Panc1 (cell line): ENCODE measurements around the gene FAM237B. TPM values are rescaled to one million over a fixed set of nuclear protein-coding genes. Genes with fewer than 3 reads are reported as not detected.

Experiments
- ATAC-seq: fragments of 200-7000 bp; cut with Tn5 transposase; 2 replicates; pipeline ENCODE4 v1.9.1; 2020; ENCODE audit warnings: mild to moderate bottlenecking, moderate library complexity
- BruUV-seq: library from RNA; stranded (reverse); fragments of 400-500 nt; replicated peaks from 2 replicates; lab custom pipeline; 2021; lab: Mats Ljungman, UMichigan
- CTCF ChIA-PET: fragments of 300-600 bp; sonication (Branson Sonifier 250); formaldehyde crosslinking; loops from one replicate; lab custom pipeline; 2022; ENCODE audit warnings: antibody characterized with exemption; lab: Charles Lee
- POLR2A ChIA-PET: fragments of 300-600 bp; sonication (Branson Sonifier 250); formaldehyde crosslinking; loops from one replicate; lab custom pipeline; 2022; ENCODE audit warnings: antibody characterized with exemption; lab: Charles Lee
- DNase-seq: peaks from one replicate; pipeline ENCODE4 v3.0.0-alpha.2; 2010; ENCODE audit warnings: low read depth, low spot score
- H3K27ac ChIP-seq: 2 replicates; pipeline ENCODE4 v1.5.1; 2011; ENCODE audit warnings: mild to moderate bottlenecking, low read length, inconsistent platforms
- H3K27me3 ChIP-seq: fragments of 200-500 bp; sonication (Bioruptor generic); 2 replicates; pipeline ENCODE4 v1.6.0; 2014; ENCODE audit warnings: low read length, inconsistent platforms; ENCODE audit not compliant: control insufficient read depth, insufficient read depth
- H3K36me3 ChIP-seq: fragments of 200-500 bp; sonication (Bioruptor generic); 2 replicates; pipeline ENCODE4 v1.5.1; 2014; ENCODE audit warnings: inconsistent platforms, mild to moderate bottlenecking, low read length, moderate library complexity; ENCODE audit not compliant: control insufficient read depth, insufficient read depth
- H3K4me1 ChIP-seq: 2 replicates; pipeline ENCODE4 v1.5.1; 2011; ENCODE audit warnings: inconsistent platforms, mild to moderate bottlenecking, low read length, moderate library complexity; ENCODE audit not compliant: control insufficient read depth, insufficient read depth
- H3K4me3 ChIP-seq, 2 experiments: 2 replicates each; pipeline ENCODE4 v1.5.1; 2011 to 2012; ENCODE audit warnings: low read depth in 2 of 2, low read length in 2 of 2, mild to moderate bottlenecking in 2 of 2, inconsistent platforms in 1 of 2, moderate library complexity in 1 of 2
- H3K9me3 ChIP-seq: fragments of 200-500 bp; sonication (Bioruptor generic); 2 replicates; pipeline ENCODE4 v1.5.1; 2014; ENCODE audit warnings: low read depth, mild to moderate bottlenecking, inconsistent platforms, low read length, moderate library complexity; ENCODE audit not compliant: control insufficient read depth, insufficient read depth
- POLR2AphosphoS5 ChIP-seq: IDR thresholded peaks from 2 replicates; pipeline ENCODE4 v1.6.1; 2012; ENCODE audit warnings: mild to moderate bottlenecking, low read depth, low read length, moderate library complexity
- REST ChIP-seq, 2 experiments: IDR thresholded peaks; 2 replicates each; pipeline ENCODE4 v1.6.1; 2011 to 2012; ENCODE audit warnings: low read depth in 2 of 2, control low read depth in 1 of 2, low read length in 1 of 2, mild to moderate bottlenecking in 1 of 2, moderate library complexity in 1 of 2; ENCODE audit not compliant: insufficient read depth in 1 of 2
- SIN3A ChIP-seq: IDR thresholded peaks from 2 replicates; pipeline ENCODE4 v1.6.1; 2012; ENCODE audit warnings: low read depth, mild to moderate bottlenecking, low read length, moderate library complexity, borderline replicate concordance; ENCODE audit not compliant: insufficient read depth
- TCF7L2 ChIP-seq: IDR thresholded peaks from 2 replicates; pipeline ENCODE4 v1.6.1; 2011; ENCODE audit warnings: mild to moderate bottlenecking, low read depth, low read length, inconsistent platforms
- in situ Hi-C: cut with HindIII; loops from 2 replicates; pipeline ENCODE4 v1.10.0; 2016; ENCODE audit warnings: low sequenced_read_pairs, low pct_unique_long_range_greater_than_20kb
- intact Hi-C: fragments of 100-400 bp; cut with micrococcal nuclease; formaldehyde crosslinking; loops from one replicate; pipeline ENCODE4 v1.10.0; 2022; ENCODE audit not compliant: unreplicated experiment
- total RNA-seq: library from RNA; stranded (reverse); gene quantifications from one replicate; pipeline ENCODE4 v1.2.1, GENCODE V29; 2021; ENCODE audit not compliant: unreplicated experiment
- TF ChIP-seq, protein P1 (sequence below): fragments of 450-650 bp; IDR thresholded peaks from 2 replicates; pipeline ENCODE4 v1.5.1; 2017; ENCODE audit warnings: mild to moderate bottlenecking

The FAM237B gene
- total RNA-seq, 1 experiment from 2014 or later, result not detected

- no TSS peak for BruUV-seq
- ATAC-seq (no peak), DNase-seq (no peak)
- Histone ChIP-seq H3K4me3 (no peak overlapping the region), H3K27me3 (peaks cover 6% of the 10 kb centered on the region), H3K4me1 (no peaks in the 10 kb centered on the region), H3K36me3 (no peaks in the 10 kb centered on the region), H3K9me3 (no peaks in the 10 kb centered on the region), H3K27ac (no peak overlapping the region)
- POLR2A ChIA-PET, result no interaction called here
- intact Hi-C loops, result no loop called here
- TF ChIP-seq REST (IDR thresholded peaks at IDR 0.05; ENCODE audit: insufficient read depth in 1 of 2, low read depth in 2 of 2, low read length in 1 of 2), result no peak
- TF ChIP-seq POLR2AphosphoS5, result no peak
- no peak for TF ChIP-seq SIN3A
- TF ChIP-seq TCF7L2, result no peak
- TF ChIP-seq, protein P1, sequence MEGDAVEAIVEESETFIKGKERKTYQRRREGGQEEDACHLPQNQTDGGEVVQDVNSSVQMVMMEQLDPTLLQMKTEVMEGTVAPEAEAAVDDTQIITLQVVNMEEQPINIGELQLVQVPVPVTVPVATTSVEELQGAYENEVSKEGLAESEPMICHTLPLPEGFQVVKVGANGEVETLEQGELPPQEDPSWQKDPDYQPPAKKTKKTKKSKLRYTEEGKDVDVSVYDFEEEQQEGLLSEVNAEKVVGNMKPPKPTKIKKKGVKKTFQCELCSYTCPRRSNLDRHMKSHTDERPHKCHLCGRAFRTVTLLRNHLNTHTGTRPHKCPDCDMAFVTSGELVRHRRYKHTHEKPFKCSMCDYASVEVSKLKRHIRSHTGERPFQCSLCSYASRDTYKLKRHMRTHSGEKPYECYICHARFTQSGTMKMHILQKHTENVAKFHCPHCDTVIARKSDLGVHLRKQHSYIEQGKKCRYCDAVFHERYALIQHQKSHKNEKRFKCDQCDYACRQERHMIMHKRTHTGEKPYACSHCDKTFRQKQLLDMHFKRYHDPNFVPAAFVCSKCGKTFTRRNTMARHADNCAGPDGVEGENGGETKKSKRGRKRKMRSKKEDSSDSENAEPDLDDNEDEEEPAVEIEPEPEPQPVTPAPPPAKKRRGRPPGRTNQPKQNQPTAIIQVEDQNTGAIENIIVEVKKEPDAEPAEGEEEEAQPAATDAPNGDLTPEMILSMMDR, result no peak
- in situ Hi-C loops, result no loop called here
- CTCF ChIA-PET, result no interaction called here
These were observed 13.2 kb upstream of the FAM237B start for GRCh38 chr7:90334193-90334843.

- in situ Hi-C loops (no loop called here), intact Hi-C loops (no loop called here)
- no peak overlapping the region for H3K27ac ChIP-seq
- BruUV-seq, result no TSS peak
- no peak overlapping the region for H3K4me3 ChIP-seq
- TF ChIP-seq POLR2AphosphoS5 (no peak), TCF7L2 (no peak), REST (IDR thresholded peaks at IDR 0.05; ENCODE audit: insufficient read depth in 1 of 2, low read depth in 2 of 2, low read length in 1 of 2) (no peak), SIN3A (no peak)
- TF ChIP-seq, protein P1, result no peak
- H3K36me3 ChIP-seq, result no peaks in the 10 kb centered on the region; the same call in 1 of the 2 replicates
- H3K4me1 ChIP-seq, result no peaks in the 10 kb centered on the region
- no peak for DNase-seq
- H3K9me3 ChIP-seq, result no peaks in the 10 kb centered on the region
- no peak for ATAC-seq
- peaks cover 26% of the 10 kb centered on the region for H3K27me3 ChIP-seq
- ChIA-PET POLR2A (no interaction called here), CTCF (no interaction called here)
These were observed 5.4 kb upstream of the FAM237B start for GRCh38 chr7:90326500-90326899.
